Measurements from ENCODE around the gene C9orf50. TPM values are rescaled to one million over a fixed set of nuclear protein-coding genes. Genes with fewer than 3 reads are reported as not detected.

C9orf50 gene
- total RNA-seq, 4 donors from 2014 or later = 0.64 TPM; not detected in 3

DNA sequence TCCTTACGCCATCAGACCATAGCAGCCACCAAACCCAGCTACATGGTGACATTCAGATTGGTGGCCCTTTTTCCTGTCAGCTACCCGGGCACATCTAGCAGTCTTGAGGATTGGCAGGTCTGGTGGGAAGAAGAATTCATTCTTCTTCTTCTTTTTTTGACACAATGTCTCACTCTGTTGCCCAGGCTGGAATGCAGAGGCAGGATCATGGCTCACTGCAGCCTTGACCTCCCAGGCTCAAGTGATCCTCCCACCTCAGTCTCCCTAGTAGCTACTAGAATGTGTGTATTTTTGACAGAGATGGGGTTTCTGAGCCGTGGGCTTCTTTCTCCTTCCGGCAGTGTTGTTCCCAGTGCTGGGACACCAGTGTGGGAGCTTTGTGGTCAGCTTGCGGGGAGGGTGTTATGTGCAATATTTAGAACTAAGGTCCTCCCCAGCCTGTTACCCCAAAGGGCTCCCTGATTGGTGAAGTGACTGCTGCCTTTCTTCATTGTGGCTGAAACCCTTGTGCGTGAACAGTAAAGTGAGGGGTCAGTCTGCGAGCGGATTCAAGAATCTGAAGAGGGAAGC lies 8.4 kb upstream of the C9orf50 start:
- peaks cover 75% of the 10 kb centered on the region for H3K4me1 ChIP-seq
- peaks cover 18% of the 10 kb centered on the region for H3K36me3 ChIP-seq
- no peaks in the 10 kb centered on the region for H3K27me3 ChIP-seq
- H3K27ac ChIP-seq = no peak overlapping the region
- no peak for DNase-seq (ENCODE audit: low spot score in 2 of 2)
- TF ChIP-seq POLR2A (IDR thresholded peaks at IDR 0.05) (no peak), POLR2AphosphoS5 (IDR thresholded peaks at IDR 0.05) (no peak), EP300 (IDR thresholded peaks at IDR 0.05) (no peak)
- TF ChIP-seq, protein P1, sequence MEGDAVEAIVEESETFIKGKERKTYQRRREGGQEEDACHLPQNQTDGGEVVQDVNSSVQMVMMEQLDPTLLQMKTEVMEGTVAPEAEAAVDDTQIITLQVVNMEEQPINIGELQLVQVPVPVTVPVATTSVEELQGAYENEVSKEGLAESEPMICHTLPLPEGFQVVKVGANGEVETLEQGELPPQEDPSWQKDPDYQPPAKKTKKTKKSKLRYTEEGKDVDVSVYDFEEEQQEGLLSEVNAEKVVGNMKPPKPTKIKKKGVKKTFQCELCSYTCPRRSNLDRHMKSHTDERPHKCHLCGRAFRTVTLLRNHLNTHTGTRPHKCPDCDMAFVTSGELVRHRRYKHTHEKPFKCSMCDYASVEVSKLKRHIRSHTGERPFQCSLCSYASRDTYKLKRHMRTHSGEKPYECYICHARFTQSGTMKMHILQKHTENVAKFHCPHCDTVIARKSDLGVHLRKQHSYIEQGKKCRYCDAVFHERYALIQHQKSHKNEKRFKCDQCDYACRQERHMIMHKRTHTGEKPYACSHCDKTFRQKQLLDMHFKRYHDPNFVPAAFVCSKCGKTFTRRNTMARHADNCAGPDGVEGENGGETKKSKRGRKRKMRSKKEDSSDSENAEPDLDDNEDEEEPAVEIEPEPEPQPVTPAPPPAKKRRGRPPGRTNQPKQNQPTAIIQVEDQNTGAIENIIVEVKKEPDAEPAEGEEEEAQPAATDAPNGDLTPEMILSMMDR (IDR thresholded peaks at IDR 0.05) = no peak
- H3K4me3 ChIP-seq = no peak overlapping the region
- WGBS = 94% methylated on average over 6 of the region's 8 CpGs
- no peaks in the 10 kb centered on the region for H3K9me3 ChIP-seq

DNA sequence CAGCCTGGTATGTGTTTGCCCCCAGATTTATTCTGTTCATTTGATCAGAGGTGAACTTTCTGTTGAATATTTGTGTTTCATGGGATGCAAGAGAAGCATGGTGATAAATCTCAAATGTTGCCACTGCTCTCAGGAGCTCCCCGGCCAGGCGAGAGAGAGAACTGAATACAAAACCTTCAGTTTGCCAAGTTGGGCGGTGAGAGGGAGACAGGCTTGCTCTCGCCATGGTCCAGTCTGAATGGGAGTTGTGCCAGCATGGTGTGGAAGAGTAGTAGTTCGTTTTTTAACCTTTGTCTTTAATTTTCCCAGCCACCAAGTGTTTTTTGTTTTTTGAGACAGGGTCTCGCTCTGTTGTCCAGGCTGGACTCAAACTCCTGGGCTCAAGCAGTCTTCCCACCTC lies 7.8 kb upstream of the C9orf50 start:
- Histone ChIP-seq H3K36me3 (peaks cover 12% of the 10 kb centered on the region), H3K27ac (no peak overlapping the region), H3K4me3 (no peak overlapping the region), H3K27me3 (no peaks in the 10 kb centered on the region), H3K4me1 (peaks cover 75% of the 10 kb centered on the region), H3K9me3 (no peaks in the 10 kb centered on the region)
- TF ChIP-seq POLR2AphosphoS5 (IDR thresholded peaks at IDR 0.05) (no peak), EP300 (IDR thresholded peaks at IDR 0.05) (no peak), POLR2A (IDR thresholded peaks at IDR 0.05) (no peak)
- TF ChIP-seq, protein P1 (IDR thresholded peaks at IDR 0.05) = no peak
- DNase-seq (ENCODE audit: low spot score in 2 of 2) = no peak
- 72% methylated on average over 6 of the region's 6 CpGs for WGBS

DNA sequence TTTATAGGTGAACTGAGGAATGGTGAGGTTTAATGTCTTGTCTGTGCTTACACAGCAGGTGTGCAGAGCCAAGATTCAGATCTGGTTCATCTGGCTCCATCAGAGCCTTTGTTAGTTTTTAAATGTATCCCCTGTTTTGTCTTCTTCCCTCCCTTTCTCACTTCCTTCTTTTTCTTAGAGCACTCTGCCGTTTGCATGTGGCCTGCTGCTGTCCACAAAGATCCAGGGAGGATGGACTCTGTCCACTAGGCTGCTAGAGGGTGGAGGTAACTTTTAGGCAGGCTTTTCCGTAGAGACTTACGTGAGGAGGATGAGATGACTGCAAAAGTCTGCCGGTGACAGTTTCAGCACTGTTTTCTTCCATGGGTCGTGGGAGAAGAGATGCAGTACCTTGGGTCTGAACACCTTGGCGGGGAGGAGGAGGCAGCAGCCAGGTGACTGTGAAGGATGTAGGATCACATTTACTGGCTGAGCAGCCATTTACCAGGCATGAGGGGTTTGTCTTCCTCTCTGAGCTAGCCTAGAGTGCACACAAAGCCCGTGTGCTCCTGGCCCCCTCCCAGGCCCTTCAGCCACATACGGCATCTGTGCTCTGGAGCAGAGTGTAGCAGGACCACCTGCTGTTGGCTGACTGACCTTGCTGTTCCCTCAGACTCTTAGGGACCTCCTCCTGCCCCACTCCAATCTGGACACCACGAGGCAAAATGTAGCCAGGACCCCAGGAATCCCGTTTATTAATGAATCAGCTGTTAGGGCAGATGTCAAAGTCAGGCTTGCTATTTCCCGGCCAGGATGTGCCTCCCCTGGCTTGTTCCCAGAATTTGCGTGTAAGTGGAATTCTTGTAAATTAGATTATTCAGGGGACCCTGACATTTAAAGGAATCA lies 6.9 kb upstream of the C9orf50 start:
- Histone ChIP-seq H3K36me3 (peaks cover 3% of the 10 kb centered on the region), H3K4me1 (peaks cover 73% of the 10 kb centered on the region), H3K9me3 (no peaks in the 10 kb centered on the region), H3K4me3 (peak overlapping the region; percentile 82), H3K27ac (no peak overlapping the region), H3K27me3 (no peaks in the 10 kb centered on the region)
- no peak for DNase-seq (ENCODE audit: low spot score in 2 of 2)
- WGBS = 46% methylated on average over 12 of the region's 12 CpGs
- TF ChIP-seq EP300 (IDR thresholded peaks at IDR 0.05) (no peak), POLR2AphosphoS5 (IDR thresholded peaks at IDR 0.05) (no peak), POLR2A (IDR thresholded peaks at IDR 0.05) (no peak)
- TF ChIP-seq, protein P1 (IDR thresholded peaks at IDR 0.05) = no peak

DNA sequence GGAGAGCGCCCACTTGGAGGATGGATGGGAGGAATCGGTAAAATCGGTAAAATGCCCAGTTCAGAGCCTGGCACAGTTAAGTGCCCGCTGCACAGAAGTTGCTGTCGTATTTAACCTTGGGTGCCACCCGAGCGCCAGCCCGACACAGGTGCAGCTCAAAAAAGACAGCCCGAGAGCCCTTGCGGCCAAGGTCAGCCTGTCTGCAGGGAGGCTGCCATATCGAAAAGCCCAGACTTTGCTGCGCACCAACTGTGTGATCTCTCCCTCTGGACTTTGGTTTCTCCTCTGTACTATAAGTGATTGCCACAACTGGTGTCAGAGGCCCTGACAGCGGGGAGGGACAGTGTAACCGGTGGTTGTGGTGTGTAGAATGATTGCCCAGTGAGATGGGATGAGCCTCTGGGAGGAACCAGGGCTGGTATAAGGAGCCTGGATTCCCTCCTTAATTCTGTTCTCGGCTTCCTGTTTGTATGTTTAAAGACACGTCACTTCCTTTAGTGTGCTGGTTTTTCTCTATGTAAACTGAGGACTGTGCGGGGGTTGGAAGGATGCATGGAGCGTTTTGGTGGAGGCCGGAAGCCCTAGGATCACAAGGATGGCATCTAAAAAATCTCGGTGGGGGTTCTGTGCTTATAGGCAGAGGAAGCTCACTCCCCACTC lies 5.9 kb upstream of the C9orf50 start:
- H3K27me3 ChIP-seq = no peaks in the 10 kb centered on the region
- peak in 1 of 2 donors; percentile 67 for DNase-seq (ENCODE audit: low spot score in 2 of 2)
- TF ChIP-seq POLR2AphosphoS5 (IDR thresholded peaks at IDR 0.05) (no peak), POLR2A (IDR thresholded peaks at IDR 0.05) (no peak), EP300 (IDR thresholded peaks at IDR 0.05) (no peak)
- TF ChIP-seq, protein P1 (IDR thresholded peaks at IDR 0.05) = no peak
- H3K27ac ChIP-seq = peak overlapping the region; percentile 84
- no peaks in the 10 kb centered on the region for H3K9me3 ChIP-seq
- peak overlapping the region; percentile 82 for H3K4me3 ChIP-seq
- no peaks in the 10 kb centered on the region for H3K36me3 ChIP-seq
- peaks cover 65% of the 10 kb centered on the region for H3K4me1 ChIP-seq
- 2% methylated on average over 9 of the region's 20 CpGs for WGBS
